ENCODE measurements around the gene ATF6B. TPM values are rescaled to one million over a fixed set of nuclear protein-coding genes. Genes with fewer than 3 reads are reported as not detected.

ATF6B gene
- polyA plus RNA-seq, 1 experiment = 69.2 TPM

- DNase-seq (ENCODE audit: low read depth) = peak; percentile 97
- H3K4me3 ChIP-seq (ENCODE audit: low read depth, low read length) = no peak overlapping the region
- H3K27me3 ChIP-seq (ENCODE audit: control insufficient read depth, insufficient read depth, low read length) = peaks cover 4% of the 10 kb centered on the region
- ChIA-PET POLR2A (interaction anchor here (0.6 to 0.7 kb wide), 2 partner anchors 25 to 35 kb away, joined by 6 to 11 read pairs; no protein-coding TSS in a partner anchor), CTCF (interaction anchor here (1.0 to 2.4 kb wide), 14 partner anchors 11 to 131 kb away, joined by 3 to 17 read pairs (median 4); no protein-coding TSS in a partner anchor)
- TF ChIP-seq CTCF (IDR thresholded peaks at IDR 0.05; ENCODE audit: insufficient read depth, low read depth, low read length) = peak; percentile 71
- H3K36me3 ChIP-seq (ENCODE audit: control insufficient read depth, insufficient read depth, low read length) = peaks cover 13% of the 10 kb centered on the region
Measured at GRCh38 chr6:32113386-32114352, 14.4 kb downstream of the ATF6B start.

- H3K4me3 ChIP-seq (ENCODE audit: low read depth, low read length) = no peak overlapping the region
- H3K36me3 ChIP-seq (ENCODE audit: control insufficient read depth, insufficient read depth, low read length) = peaks cover 8% of the 10 kb centered on the region
- H3K27me3 ChIP-seq (ENCODE audit: control insufficient read depth, insufficient read depth, low read length) = peaks cover 4% of the 10 kb centered on the region
- no peak for TF ChIP-seq CTCF (IDR thresholded peaks at IDR 0.05; ENCODE audit: insufficient read depth, low read depth, low read length)
- POLR2A ChIA-PET = no interaction called here
- CTCF ChIA-PET = interaction anchor here (2.0 kb wide), 1 partner anchor 25 kb away, joined by 7 read pairs; no protein-coding TSS in a partner anchor
- no peak for DNase-seq (ENCODE audit: low read depth)
Measured at GRCh38 chr6:32112431-32112980, 15.5 kb downstream of the ATF6B start.

GRCh38 chr6:32111424-32112066, 16.5 kb downstream of the ATF6B start:
- TF ChIP-seq CTCF (IDR thresholded peaks at IDR 0.05; ENCODE audit: insufficient read depth, low read depth, low read length) = no peak
- POLR2A ChIA-PET = interaction anchor here (0.6 kb wide), 1 partner anchor 48 kb away, joined by 3 read pairs; no protein-coding TSS in a partner anchor
- CTCF ChIA-PET = interaction anchor here (1.3 to 2.0 kb wide), 2 partner anchors 7 to 24 kb away, joined by 6 to 7 read pairs; no protein-coding TSS in a partner anchor
- no peak overlapping the region for H3K4me3 ChIP-seq (ENCODE audit: low read depth, low read length)
- DNase-seq (ENCODE audit: low read depth) = no peak
- peaks cover 4% of the 10 kb centered on the region for H3K36me3 ChIP-seq (ENCODE audit: control insufficient read depth, insufficient read depth, low read length)
- peaks cover 4% of the 10 kb centered on the region for H3K27me3 ChIP-seq (ENCODE audit: control insufficient read depth, insufficient read depth, low read length)

- DNase-seq (ENCODE audit: low read depth) = no peak
- Histone ChIP-seq H3K36me3 (ENCODE audit: control insufficient read depth, insufficient read depth, low read length) (no peaks in the 10 kb centered on the region), H3K4me3 (ENCODE audit: low read depth, low read length) (no peak overlapping the region), H3K27me3 (ENCODE audit: control insufficient read depth, insufficient read depth, low read length) (peaks cover 4% of the 10 kb centered on the region)
- POLR2A ChIA-PET = interaction anchor here (0.6 kb wide), 1 partner anchor 47 kb away, joined by 3 read pairs; no protein-coding TSS in a partner anchor
- CTCF ChIA-PET = interaction anchor here (0.6 to 2.0 kb wide), 3 partner anchors 8 to 23 kb away, joined by 3 to 7 read pairs (median 6); no protein-coding TSS in a partner anchor
- TF ChIP-seq CTCF (IDR thresholded peaks at IDR 0.05; ENCODE audit: insufficient read depth, low read depth, low read length) = no peak
Measured at GRCh38 chr6:32110632-32111031, 17.4 kb downstream of the ATF6B start.
